Measurements from ENCODE around the gene CHMP4A.

Gene CHMP4A

DNA sequence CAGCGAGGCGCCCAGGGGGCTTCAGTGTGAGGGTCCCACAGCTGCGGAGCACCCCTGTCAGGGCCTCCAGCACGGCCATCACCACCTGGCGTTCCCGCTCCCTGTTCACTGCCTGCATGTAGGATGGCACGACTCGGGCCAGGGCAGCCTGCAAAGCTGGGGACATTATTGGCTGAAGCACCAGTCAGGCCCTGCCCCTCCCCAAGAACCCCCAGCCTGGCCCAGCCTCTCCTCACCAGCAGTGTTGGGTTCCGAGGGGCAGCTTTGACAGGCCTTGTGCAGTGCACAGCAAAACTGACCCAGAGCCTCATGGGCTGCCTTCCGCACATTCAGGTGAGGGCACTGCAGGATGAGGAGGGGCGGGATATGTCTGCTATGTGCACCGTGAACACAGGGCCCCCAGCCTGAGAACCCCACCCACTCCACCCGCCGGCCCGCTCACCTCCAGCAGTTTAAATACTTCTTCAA is 30.2 kb downstream of the CHMP4A start:
- no peak overlapping the region for H3K4me3 ChIP-seq (ENCODE audit: low read depth, low read length)

GRCh38 chr14:24182110-24182882 is 31.0 kb downstream of the CHMP4A start:
- H3K4me3 ChIP-seq (ENCODE audit: low read depth, low read length) = no peak overlapping the region
- DNase-seq (ENCODE audit: low read depth) = no peak

More for the DNA sequence above, 30.2 kb downstream of the CHMP4A start:
- DNase-seq (ENCODE audit: low read depth) = no peak

DNA sequence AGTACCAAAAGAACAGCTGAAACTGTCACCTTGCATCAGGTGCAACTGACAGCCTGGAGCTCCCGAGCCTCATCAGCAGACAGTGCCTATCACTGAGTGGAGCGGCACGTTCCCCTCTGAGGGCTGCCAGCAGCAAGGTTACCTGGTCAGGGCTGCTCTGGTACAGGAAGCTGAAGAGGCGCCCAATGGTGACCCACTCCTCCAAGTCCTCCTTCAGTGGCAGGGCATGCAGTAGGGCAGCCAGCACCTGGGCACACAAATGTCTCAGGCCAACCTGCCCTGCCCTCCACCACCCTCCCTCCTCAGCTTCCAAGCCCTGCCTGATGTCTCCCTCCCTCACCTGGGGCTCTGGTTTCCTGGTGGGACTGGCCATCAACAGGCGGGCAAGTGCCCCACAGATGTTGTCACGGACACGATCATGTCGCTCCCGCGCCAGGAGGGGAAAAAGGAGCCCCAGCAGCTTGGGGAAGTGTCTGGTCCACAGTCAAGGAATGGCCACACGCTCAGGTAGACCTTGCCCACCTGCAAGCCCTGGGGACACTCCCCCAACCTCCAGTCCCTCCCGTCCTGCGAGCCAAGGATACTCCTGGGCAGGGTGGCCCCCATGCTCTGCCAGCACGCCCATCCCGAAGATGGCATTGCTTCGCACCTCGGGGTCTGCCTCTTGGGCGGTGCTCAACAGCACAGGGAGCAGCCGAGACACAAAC is 31.8 kb downstream of the CHMP4A start:
- H3K4me3 ChIP-seq (ENCODE audit: low read depth, low read length) = no peak overlapping the region
- no peak for DNase-seq (ENCODE audit: low read depth)

DNA sequence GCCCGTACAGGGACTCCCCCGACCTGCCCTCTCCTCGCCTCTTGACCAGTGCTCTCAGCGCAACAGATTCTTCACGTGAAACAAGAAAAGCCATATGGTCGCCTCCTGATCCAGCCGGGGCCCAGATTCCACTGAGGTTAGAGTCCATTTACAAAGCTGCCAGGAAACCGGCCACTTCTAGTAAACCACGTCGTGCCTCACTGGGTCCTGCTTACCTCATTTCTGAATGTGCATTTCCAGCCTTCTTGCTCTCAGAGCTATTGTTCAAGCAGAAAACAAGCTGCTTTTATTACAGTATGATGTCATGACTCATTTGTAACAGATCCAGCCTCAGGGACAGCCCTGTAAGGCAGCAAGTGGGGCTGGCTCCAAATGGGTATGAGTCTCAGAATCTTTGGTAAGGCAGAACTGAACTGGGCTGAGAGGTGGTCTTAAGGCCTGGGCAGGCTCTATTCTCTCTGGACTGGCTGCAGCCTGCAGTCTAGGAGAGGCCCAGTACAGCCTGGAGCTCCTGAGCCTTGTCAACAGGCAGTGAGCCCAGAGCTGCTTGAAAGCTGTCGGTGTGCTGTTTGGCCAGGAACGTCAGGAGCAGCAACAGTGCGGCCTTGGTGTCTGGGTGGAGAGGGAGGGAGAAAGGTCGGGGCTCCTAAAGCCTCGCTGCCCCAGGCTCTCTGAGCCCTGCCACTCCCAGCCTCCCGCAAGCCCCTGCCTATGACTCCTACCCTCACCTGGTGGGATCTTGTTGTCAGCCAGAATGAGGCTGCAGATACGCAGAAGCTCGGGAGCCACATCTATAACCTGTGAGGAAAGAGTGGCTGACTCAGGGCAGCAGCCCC is 33.1 kb downstream of the CHMP4A start:
- no peak overlapping the region for H3K4me3 ChIP-seq (ENCODE audit: low read depth, low read length)
- peak; percentile 64 for DNase-seq (ENCODE audit: low read depth)

- DNase-seq (ENCODE audit: low read depth) = no peak
- no peak overlapping the region for H3K4me3 ChIP-seq (ENCODE audit: low read depth, low read length)
These were observed 33.9 kb downstream of the CHMP4A start for GRCh38 chr14:24179294-24179960.

- no peak overlapping the region for H3K4me3 ChIP-seq (ENCODE audit: low read depth, low read length)
- no peak for DNase-seq (ENCODE audit: low read depth)
These were observed 34.7 kb downstream of the CHMP4A start for GRCh38 chr14:24178399-24179178.

- H3K4me3 ChIP-seq (ENCODE audit: low read depth, low read length) = no peak overlapping the region
- no peak for DNase-seq (ENCODE audit: low read depth)
These were observed 35.4 kb downstream of the CHMP4A start for GRCh38 chr14:24177891-24178290.

- no peak for DNase-seq (ENCODE audit: low read depth)
- no peak overlapping the region for H3K4me3 ChIP-seq (ENCODE audit: low read depth, low read length)
These were observed 36.1 kb downstream of the CHMP4A start for GRCh38 chr14:24177041-24177825.

DNA sequence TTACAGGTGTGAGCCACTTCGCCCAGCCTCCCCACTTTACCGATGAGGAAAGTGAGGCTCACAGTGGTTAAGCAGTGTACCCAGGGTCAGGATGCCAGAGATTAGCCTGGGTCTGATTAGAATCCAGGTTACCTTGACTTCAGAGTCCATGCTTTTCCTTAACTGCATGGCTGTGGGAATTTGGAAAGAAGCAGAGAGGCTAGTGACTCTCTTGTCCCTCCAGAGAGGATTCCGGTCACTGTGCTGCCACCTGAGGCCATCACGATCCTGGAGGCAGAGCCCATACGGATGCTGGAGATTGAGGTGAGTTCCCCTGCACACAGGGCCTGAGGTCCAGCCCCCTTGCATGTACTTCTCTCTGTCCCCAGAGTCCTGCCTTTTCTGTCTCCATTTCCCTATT is 36.7 kb downstream of the CHMP4A start:
- no peak overlapping the region for H3K4me3 ChIP-seq (ENCODE audit: low read depth, low read length)
- no peak for DNase-seq (ENCODE audit: low read depth)

- DNase-seq (ENCODE audit: low read depth) = no peak
- no peak overlapping the region for H3K4me3 ChIP-seq (ENCODE audit: low read depth, low read length)
These were observed 40.4 kb downstream of the CHMP4A start for GRCh38 chr14:24172871-24173281.

GRCh38 chr14:24172261-24172860 is 40.9 kb downstream of the CHMP4A start:
- H3K4me3 ChIP-seq (ENCODE audit: low read depth, low read length) = peak overlapping the region; percentile 30
- no peak for DNase-seq (ENCODE audit: low read depth)

GRCh38 chr14:24171422-24172260 is 41.6 kb downstream of the CHMP4A start, which contains the start of gene REC8:
TSS of gene REC8 (plus strand) at chr14:24172080. CDS start at chr14:24172553, 473 bp downstream.
- peak within 1 kb of the TSS; percentile 30 for H3K4me3 ChIP-seq (ENCODE audit: low read depth, low read length)
- DNase-seq (ENCODE audit: low read depth) = no peak

DNA sequence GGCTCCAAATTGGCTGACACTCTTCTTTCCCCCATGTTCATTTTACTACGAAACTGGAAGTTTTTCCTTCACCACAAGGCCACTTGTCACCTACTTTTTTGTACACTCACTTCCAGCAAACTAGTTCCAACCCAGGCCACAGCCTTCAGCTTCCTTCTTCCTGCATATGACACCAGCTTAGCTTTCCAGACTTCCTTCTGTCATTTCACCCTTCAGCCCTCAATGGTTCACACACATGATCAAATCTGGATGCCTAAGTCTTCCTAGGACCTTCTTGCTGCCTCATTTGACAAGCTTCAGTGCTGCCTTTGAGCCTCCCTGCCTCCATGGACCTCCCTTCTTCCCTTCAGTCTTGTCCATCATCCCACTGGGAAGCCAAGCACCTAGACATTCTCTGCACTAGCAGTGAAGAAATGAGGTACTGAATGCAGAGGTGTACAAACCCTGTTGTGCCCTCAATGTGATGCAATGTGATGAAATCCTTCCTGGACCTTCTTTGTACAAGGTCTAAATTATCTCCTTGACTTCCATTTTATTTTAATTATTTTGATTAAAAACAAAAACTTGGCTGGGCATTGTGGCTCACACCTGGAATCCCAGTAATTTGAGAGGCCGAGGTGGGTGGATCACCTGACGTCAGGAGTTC is 45.7 kb downstream of the CHMP4A start:
- DNase-seq (ENCODE audit: low read depth) = no peak
- H3K4me3 ChIP-seq (ENCODE audit: low read depth, low read length) = no peak overlapping the region

GRCh38 chr14:24165785-24166184 is 47.5 kb downstream of the CHMP4A start:
- no peak overlapping the region for H3K4me3 ChIP-seq (ENCODE audit: low read depth, low read length)
- DNase-seq (ENCODE audit: low read depth) = no peak

DNA sequence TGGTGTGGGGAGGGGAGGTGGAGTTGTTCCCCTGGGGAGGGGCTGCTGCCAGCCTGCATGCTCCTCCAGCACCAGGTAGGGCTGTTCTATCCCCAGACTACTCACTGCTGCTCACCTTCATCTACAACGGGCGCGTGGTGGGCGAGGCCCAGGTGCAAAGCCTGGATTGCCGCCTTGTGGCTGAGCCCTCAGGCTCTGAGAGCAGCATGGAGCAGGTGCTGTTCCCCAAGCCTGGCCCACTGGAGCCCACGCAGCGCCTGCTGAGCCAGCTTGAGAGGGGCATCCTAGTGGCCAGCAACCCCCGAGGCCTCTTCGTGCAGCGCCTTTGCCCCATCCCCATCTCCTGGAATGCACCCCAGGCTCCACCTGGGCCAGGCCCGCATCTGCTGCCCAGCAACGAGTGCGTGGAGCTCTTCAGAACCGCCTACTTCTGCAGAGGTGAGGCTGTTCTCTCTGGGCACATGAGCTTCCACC is 48.7 kb downstream of the CHMP4A start:
- no peak overlapping the region for H3K4me3 ChIP-seq (ENCODE audit: low read depth, low read length)
- DNase-seq (ENCODE audit: low read depth) = no peak

DNA sequence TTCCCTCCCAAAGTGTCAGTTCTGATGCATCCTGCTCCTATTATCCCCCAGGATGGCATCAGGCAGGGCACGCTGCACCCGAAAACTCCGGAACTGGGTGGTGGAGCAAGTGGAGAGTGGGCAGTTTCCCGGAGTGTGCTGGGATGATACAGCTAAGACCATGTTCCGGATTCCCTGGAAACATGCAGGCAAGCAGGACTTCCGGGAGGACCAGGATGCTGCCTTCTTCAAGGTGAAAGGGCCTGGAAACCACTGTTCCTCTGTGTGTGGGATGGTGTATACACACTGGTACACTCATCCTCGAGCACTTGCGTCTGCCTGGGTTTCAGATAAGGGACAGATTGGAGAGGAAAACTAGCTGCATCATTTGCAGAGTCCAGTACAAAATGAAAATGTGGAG is 51.2 kb downstream of the CHMP4A start:
- DNase-seq (ENCODE audit: low read depth) = no peak
- H3K4me3 ChIP-seq (ENCODE audit: low read depth, low read length) = peak overlapping the region; percentile 67

All from skeletal muscle cell (primary cell).